ENCODE data around the gene COL6A2. TPM values are rescaled to one million over a fixed set of nuclear protein-coding genes. Genes with fewer than 3 reads are reported as not detected.

COL6A2 gene
- total RNA-seq, 1 donor from 2014 or later, result 933 TPM

GRCh38 chr21:46111857-46112724, 14.2 kb downstream of the COL6A2 start:
- H3K4me1 Mint-ChIP-seq, result no peaks in the 10 kb centered on the region
- no peaks in the 10 kb centered on the region for H3K27me3 Mint-ChIP-seq (ENCODE audit: low read depth)
- no peak overlapping the region for H3K27ac Mint-ChIP-seq
- H3K9me3 Mint-ChIP-seq, result peaks cover 14% of the 10 kb centered on the region
- H3K36me3 Mint-ChIP-seq, result peaks cover 22% of the 10 kb centered on the region
- DNase-seq (ENCODE audit: low spot score in 2 of 2, unreplicated experiment in 2 of 2), result peak; percentile 12 to 31
- no peak overlapping the region for H3K4me3 Mint-ChIP-seq
- no peak for TF ChIP-seq CTCF (IDR thresholded peaks at IDR 0.05; ENCODE audit: unreplicated experiment)

- Mint-ChIP-seq H3K27ac (no peak overlapping the region), H3K9me3 (peaks cover 7% of the 10 kb centered on the region), H3K4me1 (no peaks in the 10 kb centered on the region), H3K27me3 (ENCODE audit: low read depth) (no peaks in the 10 kb centered on the region), H3K36me3 (peaks cover 17% of the 10 kb centered on the region), H3K4me3 (no peak overlapping the region)
- peak; percentile 17 to 32 for DNase-seq (ENCODE audit: low spot score in 2 of 2, unreplicated experiment in 2 of 2)
- TF ChIP-seq CTCF (IDR thresholded peaks at IDR 0.05; ENCODE audit: unreplicated experiment), result no peak
Observed at GRCh38 chr21:46112725-46113215, 14.9 kb downstream of the COL6A2 start.

GRCh38 chr21:46113497-46114176, 15.7 kb downstream of the COL6A2 start:
- no peak overlapping the region for H3K4me3 Mint-ChIP-seq
- H3K9me3 Mint-ChIP-seq, result no peaks in the 10 kb centered on the region
- no peak overlapping the region for H3K27ac Mint-ChIP-seq
- no peaks in the 10 kb centered on the region for H3K27me3 Mint-ChIP-seq (ENCODE audit: low read depth)
- H3K36me3 Mint-ChIP-seq, result peaks cover 14% of the 10 kb centered on the region
- DNase-seq (ENCODE audit: low spot score in 2 of 2, unreplicated experiment in 2 of 2), result peak; percentile 15 to 31
- no peaks in the 10 kb centered on the region for H3K4me1 Mint-ChIP-seq
- TF ChIP-seq CTCF (IDR thresholded peaks at IDR 0.05; ENCODE audit: unreplicated experiment), result no peak

GRCh38 chr21:46114963-46115362, 17.1 kb downstream of the COL6A2 start:
- Mint-ChIP-seq H3K36me3 (peaks cover 14% of the 10 kb centered on the region), H3K27ac (no peak overlapping the region), H3K27me3 (ENCODE audit: low read depth) (no peaks in the 10 kb centered on the region), H3K9me3 (no peaks in the 10 kb centered on the region), H3K4me3 (no peak overlapping the region), H3K4me1 (no peaks in the 10 kb centered on the region)
- TF ChIP-seq CTCF (IDR thresholded peaks at IDR 0.05; ENCODE audit: unreplicated experiment), result no peak
- peak in 1 of 2 experiments; percentile 19 for DNase-seq (ENCODE audit: low spot score in 2 of 2, unreplicated experiment in 2 of 2)

- H3K27ac Mint-ChIP-seq, result no peak overlapping the region
- no peaks in the 10 kb centered on the region for H3K4me1 Mint-ChIP-seq
- H3K9me3 Mint-ChIP-seq, result no peaks in the 10 kb centered on the region
- TF ChIP-seq CTCF (IDR thresholded peaks at IDR 0.05; ENCODE audit: unreplicated experiment), result no peak
- no peaks in the 10 kb centered on the region for H3K27me3 Mint-ChIP-seq (ENCODE audit: low read depth)
- peak; percentile 19 to 29 for DNase-seq (ENCODE audit: low spot score in 2 of 2, unreplicated experiment in 2 of 2)
- H3K4me3 Mint-ChIP-seq, result no peak overlapping the region
- H3K36me3 Mint-ChIP-seq, result peaks cover 14% of the 10 kb centered on the region
Observed at GRCh38 chr21:46115441-46116188, 17.7 kb downstream of the COL6A2 start.

Data from mesothelial cell of epicardium (in vitro differentiated cells).